Measurements from ENCODE around the gene CCDC70. TPM values are rescaled to one million over a fixed set of nuclear protein-coding genes. Genes with fewer than 3 reads are reported as not detected.

CCDC70 gene
- total RNA-seq, 1 donor from 2014 or later: not detected

- DNase-seq (ENCODE audit: low spot score, unreplicated experiment): no peak
- H3K4me1 Mint-ChIP-seq (ENCODE audit: low read depth): no peaks in the 10 kb centered on the region
- no peak overlapping the region for H3K4me3 Mint-ChIP-seq (ENCODE audit: low read depth)
- H3K27ac Mint-ChIP-seq: no peak overlapping the region
- peaks cover 3% of the 10 kb centered on the region for H3K36me3 Mint-ChIP-seq (ENCODE audit: insufficient read depth)
- H3K27me3 Mint-ChIP-seq: no peaks in the 10 kb centered on the region
- no peak for TF ChIP-seq CTCF (IDR thresholded peaks at IDR 0.05; ENCODE audit: unreplicated experiment)
- no peaks in the 10 kb centered on the region for H3K9me3 Mint-ChIP-seq (ENCODE audit: low read depth)
These were observed 5.3 kb downstream of the CCDC70 start for GRCh38 chr13:51867062-51867461.

GRCh38 chr13:51869916-51870315 is 8.1 kb downstream of the CCDC70 start:
- Mint-ChIP-seq H3K36me3 (ENCODE audit: insufficient read depth) (peaks cover 3% of the 10 kb centered on the region), H3K9me3 (ENCODE audit: low read depth) (no peaks in the 10 kb centered on the region), H3K4me3 (ENCODE audit: low read depth) (no peak overlapping the region), H3K27me3 (no peaks in the 10 kb centered on the region), H3K27ac (no peak overlapping the region), H3K4me1 (ENCODE audit: low read depth) (no peaks in the 10 kb centered on the region)
- DNase-seq (ENCODE audit: low spot score, unreplicated experiment): no peak
- TF ChIP-seq CTCF (IDR thresholded peaks at IDR 0.05; ENCODE audit: unreplicated experiment): no peak

- Mint-ChIP-seq H3K27me3 (no peaks in the 10 kb centered on the region), H3K4me1 (ENCODE audit: low read depth) (no peaks in the 10 kb centered on the region), H3K36me3 (ENCODE audit: insufficient read depth) (peaks cover 3% of the 10 kb centered on the region), H3K9me3 (ENCODE audit: low read depth) (no peaks in the 10 kb centered on the region), H3K4me3 (ENCODE audit: low read depth) (no peak overlapping the region), H3K27ac (no peak overlapping the region)
- no peak for TF ChIP-seq CTCF (IDR thresholded peaks at IDR 0.05; ENCODE audit: unreplicated experiment)
- no peak for DNase-seq (ENCODE audit: low spot score, unreplicated experiment)
These were observed 8.8 kb downstream of the CCDC70 start for GRCh38 chr13:51870616-51871015.

GRCh38 chr13:51873117-51873798 is 11.5 kb downstream of the CCDC70 start:
- Mint-ChIP-seq H3K4me3 (ENCODE audit: low read depth) (no peak overlapping the region), H3K9me3 (ENCODE audit: low read depth) (no peaks in the 10 kb centered on the region), H3K36me3 (ENCODE audit: insufficient read depth) (peaks cover 3% of the 10 kb centered on the region), H3K4me1 (ENCODE audit: low read depth) (peaks cover 4% of the 10 kb centered on the region), H3K27me3 (no peaks in the 10 kb centered on the region), H3K27ac (no peak overlapping the region)
- DNase-seq (ENCODE audit: low spot score, unreplicated experiment): no peak
- no peak for TF ChIP-seq CTCF (IDR thresholded peaks at IDR 0.05; ENCODE audit: unreplicated experiment)

GRCh38 chr13:51873837-51874236 is 12.1 kb downstream of the CCDC70 start:
- H3K36me3 Mint-ChIP-seq (ENCODE audit: insufficient read depth): peaks cover 3% of the 10 kb centered on the region
- peaks cover 4% of the 10 kb centered on the region for H3K4me1 Mint-ChIP-seq (ENCODE audit: low read depth)
- DNase-seq (ENCODE audit: low spot score, unreplicated experiment): no peak
- no peak overlapping the region for H3K27ac Mint-ChIP-seq
- H3K27me3 Mint-ChIP-seq: no peaks in the 10 kb centered on the region
- no peak for TF ChIP-seq CTCF (IDR thresholded peaks at IDR 0.05; ENCODE audit: unreplicated experiment)
- H3K4me3 Mint-ChIP-seq (ENCODE audit: low read depth): no peak overlapping the region
- no peaks in the 10 kb centered on the region for H3K9me3 Mint-ChIP-seq (ENCODE audit: low read depth)

Data from progenitor cell of endocrine pancreas (in vitro differentiated cells).